Tibial nerve (tissue), 4 donors: ENCODE data around the gene IRS1. TPM values are rescaled to one million over a fixed set of nuclear protein-coding genes. Genes with fewer than 3 reads are reported as not detected.
A peak's percentile ranks its signal among the peaks of the same experiment; 100 is the strongest.

Source experiments
- DNase-seq, 2 donors: peaks; one replicate each; pipeline ENCODE4 v3.0.0-alpha.2; 2019; ENCODE audit warnings: low spot score in 2 of 2
- H3K27ac ChIP-seq, 4 donors: fragments of 200-600 bp; sonication (generic) in 3 of 4; one replicate each; pipeline ENCODE4 v1.5.1; 2017 to 2019; ENCODE audit warnings: mild to moderate bottlenecking in 1 of 4
- H3K27me3 ChIP-seq, 2 donors: fragments of 200-600 bp; sonication (generic) in 1 of 2; one replicate each; pipeline versions ENCODE4 v1.5.1 to v1.6.0; 2017 to 2019
- H3K36me3 ChIP-seq, 3 donors: fragments of 200-600 bp; sonication (generic); one replicate each; pipeline ENCODE4 v1.5.1; 2018 to 2019
- H3K4me1 ChIP-seq, 4 donors: fragments of 200-600 bp; sonication (generic) in 3 of 4; one replicate each; pipeline ENCODE4 v1.5.1; 2017 to 2019
- H3K4me3 ChIP-seq, 4 donors: fragments of 200-600 bp; sonication (generic) in 3 of 4; one replicate each; pipeline ENCODE4 v1.5.1; 2017 to 2019; ENCODE audit warnings: mild to moderate bottlenecking in 1 of 4, moderate library complexity in 1 of 4
- H3K9me3 ChIP-seq, 4 donors: fragments of 200-600 bp; sonication (generic) in 3 of 4; one replicate each; pipeline ENCODE4 v1.5.1; 2017 to 2019
- EP300 ChIP-seq, 2 donors: sonication (generic); formaldehyde crosslinking; IDR thresholded peaks; one replicate each; pipeline ENCODE4 v1.6.1; 2017; ENCODE audit warnings: antibody characterized with exemption in 2 of 2, mild to moderate bottlenecking in 1 of 2
- POLR2A ChIP-seq, 2 donors: fragments of 450-650 bp; IDR thresholded peaks; one replicate each; pipeline ENCODE4 v1.6.1; 2017; ENCODE audit warnings: antibody characterized with exemption in 2 of 2, mild to moderate bottlenecking in 2 of 2, moderate library complexity in 2 of 2
- WGBS, 2 donors: methylation state at CpG; one replicate each; pipeline ENCODE4 v1.1.5; 2018; 5-methylcytosine and 5-hydroxymethylcytosine counted together
- total RNA-seq, 4 donors: library from RNA; depleted of rRNA; stranded (reverse); fragments of >200 nt; gene quantifications; one replicate each; pipeline ENCODE4 v1.1.0, GENCODE V29; 2016
- TF ChIP-seq, protein P1 (sequence below), 5 experiments: fragments of 200-600 bp in 3 of 5; fragments of 450-650 bp in 2 of 5; sonication (generic) in 3 of 5; IDR thresholded peaks; one replicate each; pipeline ENCODE4 v1.5.1; 2016 to 2019; ENCODE audit warnings: antibody characterized with exemption in 5 of 5, mild to moderate bottlenecking in 3 of 5, moderate library complexity in 2 of 5

The IRS1 gene
- total RNA-seq, 4 donors from 2014 or later: 9.4 to 11.7 (median 11.2) TPM

DNA sequence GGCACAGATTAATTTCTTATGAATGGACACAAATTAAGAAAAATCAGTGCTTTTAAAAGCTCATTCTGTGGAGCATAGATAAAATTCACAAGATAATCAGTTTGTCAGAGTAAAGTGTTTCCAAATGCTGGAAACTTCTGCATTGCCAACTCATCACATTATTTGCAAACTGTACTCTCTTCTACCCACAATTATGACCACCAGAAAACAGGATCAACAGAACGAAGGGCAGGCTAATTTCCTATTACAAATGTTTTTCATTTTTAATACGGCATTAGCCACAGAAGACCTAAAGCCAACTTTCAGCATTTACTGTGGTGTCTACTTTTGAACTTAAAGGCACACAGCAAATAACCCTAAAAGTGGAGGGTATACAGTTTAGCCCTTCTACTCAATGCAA is 6.0 kb downstream of the IRS1 start:
- no peaks in the 10 kb centered on the region for H3K9me3 ChIP-seq
- H3K36me3 ChIP-seq: peaks cover 0 to 23% (median 0%) of the 10 kb centered on the region in 3 donors
- TF ChIP-seq EP300 (IDR thresholded peaks at IDR 0.05) (no peak), POLR2A (IDR thresholded peaks at IDR 0.05) (no peak)
- TF ChIP-seq, protein P1, sequence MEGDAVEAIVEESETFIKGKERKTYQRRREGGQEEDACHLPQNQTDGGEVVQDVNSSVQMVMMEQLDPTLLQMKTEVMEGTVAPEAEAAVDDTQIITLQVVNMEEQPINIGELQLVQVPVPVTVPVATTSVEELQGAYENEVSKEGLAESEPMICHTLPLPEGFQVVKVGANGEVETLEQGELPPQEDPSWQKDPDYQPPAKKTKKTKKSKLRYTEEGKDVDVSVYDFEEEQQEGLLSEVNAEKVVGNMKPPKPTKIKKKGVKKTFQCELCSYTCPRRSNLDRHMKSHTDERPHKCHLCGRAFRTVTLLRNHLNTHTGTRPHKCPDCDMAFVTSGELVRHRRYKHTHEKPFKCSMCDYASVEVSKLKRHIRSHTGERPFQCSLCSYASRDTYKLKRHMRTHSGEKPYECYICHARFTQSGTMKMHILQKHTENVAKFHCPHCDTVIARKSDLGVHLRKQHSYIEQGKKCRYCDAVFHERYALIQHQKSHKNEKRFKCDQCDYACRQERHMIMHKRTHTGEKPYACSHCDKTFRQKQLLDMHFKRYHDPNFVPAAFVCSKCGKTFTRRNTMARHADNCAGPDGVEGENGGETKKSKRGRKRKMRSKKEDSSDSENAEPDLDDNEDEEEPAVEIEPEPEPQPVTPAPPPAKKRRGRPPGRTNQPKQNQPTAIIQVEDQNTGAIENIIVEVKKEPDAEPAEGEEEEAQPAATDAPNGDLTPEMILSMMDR (IDR thresholded peaks at IDR 0.05): no peak
- no peaks in the 10 kb centered on the region for H3K27me3 ChIP-seq
- H3K4me1 ChIP-seq: peaks cover 0 to 89% (median 32%) of the 10 kb centered on the region in 4 donors
- 20 to 23% methylated on average over 2 of the region's 2 CpGs for WGBS, 2 donors
- no peak for DNase-seq
- H3K4me3 ChIP-seq: peak overlapping the region in 2 of 4 donors; percentile 5 to 33
- H3K27ac ChIP-seq: peak overlapping the region; percentile 57 to 99 (median 96)

GRCh38 chr2:226792155-226792881 is 7.3 kb downstream of the IRS1 start:
- DNase-seq: no peak
- 40 to 42% methylated on average over 7 of the region's 7 CpGs for WGBS, 2 donors
- H3K4me3 ChIP-seq: peak overlapping the region; percentile 60 to 86 (median 75)

GRCh38 chr2:226791487-226792081 is 8.0 kb downstream of the IRS1 start:
- 0% methylated on average over 23 to 47 of the region's 56 CpGs for WGBS, 2 donors
- H3K27me3 ChIP-seq: no peaks in the 10 kb centered on the region
- H3K4me1 ChIP-seq: peaks cover 0 to 82% (median 32%) of the 10 kb centered on the region in 4 donors
- no peaks in the 10 kb centered on the region for H3K9me3 ChIP-seq
- peaks cover 0 to 9% (median 0%) of the 10 kb centered on the region in 3 donors for H3K36me3 ChIP-seq
- H3K27ac ChIP-seq: peak overlapping the region; percentile 88 to 99 (median 96)
- peak overlapping the region; percentile 60 to 86 (median 75) for H3K4me3 ChIP-seq
- TF ChIP-seq, protein P1 (IDR thresholded peaks at IDR 0.05): peak; percentile 43 to 95 (median 50)
- TF ChIP-seq EP300 (IDR thresholded peaks at IDR 0.05): peak in 1 of 2 donors; percentile 85
- TF ChIP-seq POLR2A (IDR thresholded peaks at IDR 0.05): peak; percentile 44 to 82
- peak; percentile 75 to 82 for DNase-seq

More at GRCh38 chr2:226792155-226792881, 7.3 kb downstream of the IRS1 start:
- Histone ChIP-seq H3K4me1 (peaks cover 0 to 89% (median 33%) of the 10 kb centered on the region in 4 donors), H3K9me3 (no peaks in the 10 kb centered on the region), H3K36me3 (peaks cover 0 to 16% (median 0%) of the 10 kb centered on the region in 3 donors), H3K27me3 (no peaks in the 10 kb centered on the region), H3K27ac (peak overlapping the region; percentile 88 to 99 (median 96))
- TF ChIP-seq, protein P1 (IDR thresholded peaks at IDR 0.05): no peak
- TF ChIP-seq EP300 (IDR thresholded peaks at IDR 0.05) (no peak), POLR2A (IDR thresholded peaks at IDR 0.05) (no peak)

DNA sequence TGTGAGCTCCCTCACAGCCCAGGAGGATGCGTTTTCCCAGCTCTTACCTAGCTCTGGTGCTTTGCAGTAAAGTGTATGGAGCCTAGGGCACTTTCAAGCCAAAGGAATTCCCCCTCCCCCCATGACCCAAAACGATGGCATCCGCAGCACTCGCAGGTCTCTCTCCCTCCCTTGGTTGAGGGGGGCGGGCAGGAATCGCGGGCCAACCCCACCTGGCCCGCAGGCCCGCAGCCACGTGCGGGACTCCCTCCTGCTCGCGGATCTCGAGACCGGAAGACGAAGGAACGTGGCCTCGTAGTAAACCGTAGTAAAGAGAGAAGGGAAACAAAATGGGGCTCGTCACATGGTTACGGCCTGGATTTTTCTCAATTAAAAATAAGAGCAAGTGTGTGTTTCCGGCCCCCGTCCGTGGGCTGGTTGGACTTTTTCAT is 8.5 kb downstream of the IRS1 start:
- H3K36me3 ChIP-seq: peaks cover 0 to 4% (median 0%) of the 10 kb centered on the region in 3 donors
- peak in 1 of 2 donors; percentile 55 for DNase-seq
- H3K27ac ChIP-seq: peak overlapping the region; percentile 88 to 99 (median 96)
- H3K9me3 ChIP-seq: no peaks in the 10 kb centered on the region
- 2 to 3% methylated on average over 24 of the region's 24 CpGs for WGBS, 2 donors
- no peaks in the 10 kb centered on the region for H3K27me3 ChIP-seq
- H3K4me1 ChIP-seq: peaks cover 0 to 77% (median 27%) of the 10 kb centered on the region in 4 donors
- TF ChIP-seq, protein P1 (IDR thresholded peaks at IDR 0.05): no peak
- TF ChIP-seq POLR2A (IDR thresholded peaks at IDR 0.05): no peak
- peak overlapping the region; percentile 60 to 86 (median 75) for H3K4me3 ChIP-seq

DNA sequence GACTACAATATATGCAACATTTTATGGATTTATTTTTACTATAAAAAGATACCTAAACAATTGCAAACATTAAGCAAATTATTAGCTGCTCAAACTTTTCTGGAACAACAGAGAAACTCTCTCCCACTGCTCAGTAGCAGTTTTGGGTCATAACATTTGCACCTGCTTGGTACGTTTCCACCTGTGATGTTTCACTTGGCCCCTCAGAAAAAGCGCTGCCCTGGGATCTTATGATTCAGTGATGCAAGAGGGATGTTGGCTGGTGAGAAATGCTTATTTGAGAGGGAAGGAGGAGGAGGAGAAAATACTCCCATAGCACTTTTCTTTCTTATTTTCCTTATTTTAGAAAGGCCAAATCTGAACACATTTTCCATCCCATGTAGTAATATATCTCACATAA is 9.2 kb downstream of the IRS1 start:
- no peaks in the 10 kb centered on the region for H3K36me3 ChIP-seq
- peak overlapping the region; percentile 60 to 86 (median 75) for H3K4me3 ChIP-seq
- peak overlapping the region; percentile 88 to 99 (median 96) for H3K27ac ChIP-seq
- H3K9me3 ChIP-seq: no peaks in the 10 kb centered on the region
- H3K27me3 ChIP-seq: no peaks in the 10 kb centered on the region
- H3K4me1 ChIP-seq: peaks cover 0 to 71% (median 25%) of the 10 kb centered on the region in 4 donors
- no peak for DNase-seq
- TF ChIP-seq, protein P1 (IDR thresholded peaks at IDR 0.05): no peak
- TF ChIP-seq EP300 (IDR thresholded peaks at IDR 0.05): no peak
- TF ChIP-seq POLR2A (IDR thresholded peaks at IDR 0.05): no peak
- WGBS, 2 donors: 60 to 72% methylated on average over 2 of the region's 2 CpGs
